GM19467 (cell line): ENCODE data around the gene PXK.

Source experiments
- ATAC-seq: cut with Tn5 transposase; IDR thresholded peaks from one replicate; pipeline ENCODE4 v1.9.1; 2021; ENCODE audit warnings: mild to moderate bottlenecking, moderate library complexity; ENCODE audit not compliant: unreplicated experiment

Gene PXK

DNA sequence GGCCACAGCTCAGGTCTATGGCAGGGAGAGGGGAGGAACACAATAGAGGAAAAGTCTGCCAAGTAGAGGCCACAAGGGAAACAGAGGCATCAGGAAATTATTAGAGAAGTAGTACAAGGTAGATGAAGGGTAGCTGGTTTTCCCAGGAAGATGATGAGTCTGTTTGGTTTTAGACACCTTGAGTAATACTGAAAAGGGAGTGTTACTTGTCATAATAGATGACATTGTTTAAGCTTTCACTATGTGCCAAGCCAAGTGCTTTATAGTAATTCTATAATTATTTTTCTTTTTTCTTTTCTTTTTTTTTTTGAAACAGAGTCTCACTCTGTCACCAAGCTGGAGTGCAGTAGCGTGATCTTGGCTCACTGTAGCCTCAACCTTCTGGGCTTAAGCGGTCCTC lies 13.7 kb downstream of the PXK start:
- ATAC-seq, result no peak

DNA sequence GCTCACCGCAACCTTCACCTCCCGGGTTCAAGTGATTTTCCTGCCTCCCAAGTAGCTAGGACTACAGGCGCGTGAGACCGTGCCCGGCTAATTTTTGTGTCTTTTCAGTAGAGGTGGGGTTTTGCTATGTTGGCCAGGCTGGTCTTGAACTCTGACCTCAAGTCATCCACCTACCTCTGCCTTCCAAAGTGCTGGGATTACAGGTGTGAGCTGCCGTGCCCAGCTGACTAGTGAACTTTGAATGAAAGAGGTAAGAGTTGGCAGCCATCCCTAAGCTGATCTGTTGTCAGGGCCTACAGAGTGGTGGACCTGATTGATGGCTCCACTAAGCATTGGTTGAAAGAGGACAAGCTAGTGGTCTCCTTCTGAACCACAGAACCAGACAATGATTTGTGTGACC lies 15.3 kb downstream of the PXK start:
- ATAC-seq, result no peak

GRCh38 chr3:58349792-58350626 lies 17.3 kb downstream of the PXK start:
- peak; percentile 85 for ATAC-seq

DNA sequence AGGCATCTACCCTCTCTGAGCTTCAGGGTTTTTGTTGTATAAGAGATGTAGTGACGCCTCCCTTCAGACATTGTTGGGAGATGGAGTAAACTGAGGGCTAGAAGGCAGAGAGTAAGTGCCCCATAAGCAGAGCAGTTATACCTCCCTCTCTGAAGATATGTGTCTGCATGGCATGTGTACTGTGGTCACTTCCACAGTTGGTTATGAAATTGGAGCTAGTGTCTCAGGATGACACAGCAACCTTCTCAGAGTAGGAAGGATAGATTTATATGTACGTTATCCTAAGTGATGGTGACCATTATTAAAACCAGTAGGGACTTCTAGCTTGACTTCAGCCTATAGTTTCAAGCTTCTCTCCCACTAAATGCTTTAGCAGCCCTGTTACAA lies 17.9 kb downstream of the PXK start:
- ATAC-seq, result no peak

- ATAC-seq, result no peak
Measured at GRCh38 chr3:58351920-58352319, 19.2 kb downstream of the PXK start.

GRCh38 chr3:58352626-58353025 lies 19.9 kb downstream of the PXK start:
- ATAC-seq, result no peak

GRCh38 chr3:58353722-58354553 lies 21.2 kb downstream of the PXK start:
- no peak for ATAC-seq

GRCh38 chr3:58355179-58355578 lies 22.5 kb downstream of the PXK start:
- ATAC-seq, result no peak

DNA sequence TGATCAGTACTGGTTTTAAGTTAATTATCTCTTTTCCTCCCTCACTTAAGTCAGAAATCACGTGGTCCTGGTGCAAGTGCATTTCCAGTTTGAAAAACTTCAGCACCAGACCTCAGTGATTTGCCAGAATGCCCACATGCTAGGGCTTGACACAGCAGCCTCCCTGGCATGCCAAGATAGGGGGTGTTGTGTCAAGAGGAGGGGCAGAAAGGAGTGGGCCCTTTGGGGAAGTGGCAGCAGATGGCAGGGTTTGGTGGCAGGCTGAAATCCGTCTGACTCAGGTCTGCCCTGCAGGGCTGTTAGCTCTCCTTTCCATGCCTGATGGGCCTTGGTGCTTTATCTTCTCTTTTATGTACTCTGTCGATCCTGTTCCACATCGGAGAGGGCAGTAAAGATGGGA lies 23.4 kb downstream of the PXK start:
- no peak for ATAC-seq

DNA sequence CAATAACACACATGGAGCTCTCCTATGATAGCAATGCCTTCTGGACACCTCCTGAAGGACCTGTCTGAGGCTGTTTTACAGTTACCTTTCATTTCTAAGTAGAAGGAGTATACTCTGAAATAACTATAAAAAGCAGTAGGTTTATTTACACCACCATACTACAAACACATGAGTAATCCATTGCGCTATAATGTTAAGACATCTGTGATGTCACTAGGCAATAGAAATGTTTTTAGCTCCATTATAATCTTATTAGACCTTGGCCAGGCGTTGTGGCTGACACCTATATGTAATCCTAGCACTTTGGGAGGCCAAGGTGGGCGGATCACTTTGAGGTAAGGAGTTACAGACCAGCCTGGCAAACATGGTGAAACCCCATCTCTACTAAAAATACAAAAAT lies 24.7 kb downstream of the PXK start:
- no peak for ATAC-seq

DNA sequence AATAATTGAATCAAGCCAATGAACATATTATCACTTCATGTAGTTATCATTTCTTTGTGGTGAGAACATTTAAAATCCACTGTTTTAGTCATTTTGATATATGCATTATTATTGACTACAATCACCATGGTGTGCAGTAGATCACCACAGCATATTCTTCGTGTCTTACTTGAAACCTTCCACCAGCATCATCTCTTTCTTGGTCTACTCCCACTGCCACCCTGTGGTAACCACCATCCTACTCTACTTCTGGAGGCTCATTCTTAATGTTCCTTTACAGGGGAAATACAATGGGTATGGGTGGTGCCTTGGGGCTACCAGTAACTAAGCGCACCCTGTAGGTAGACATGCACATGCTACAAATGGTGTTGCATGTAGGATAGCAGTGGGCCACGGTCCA lies 25.4 kb downstream of the PXK start:
- no peak for ATAC-seq

DNA sequence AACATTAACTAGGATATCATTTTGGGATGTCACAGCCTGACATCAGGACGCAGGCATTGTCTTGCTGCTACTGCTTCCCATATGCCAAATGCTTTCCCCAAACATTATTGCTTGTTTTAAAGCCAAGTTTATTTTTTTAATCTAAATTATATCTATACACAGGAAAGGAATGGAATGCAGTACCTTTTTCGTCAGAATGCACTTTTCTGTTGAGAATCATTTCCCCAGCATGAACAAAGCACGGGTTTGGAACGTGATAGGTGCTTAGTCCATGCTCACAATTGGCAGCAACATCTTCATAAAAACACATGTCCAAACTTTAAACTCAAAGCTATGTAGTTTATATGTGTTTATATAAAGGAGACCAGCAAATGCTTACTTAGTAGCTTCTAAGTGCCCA lies 26.1 kb downstream of the PXK start:
- no peak for ATAC-seq

DNA sequence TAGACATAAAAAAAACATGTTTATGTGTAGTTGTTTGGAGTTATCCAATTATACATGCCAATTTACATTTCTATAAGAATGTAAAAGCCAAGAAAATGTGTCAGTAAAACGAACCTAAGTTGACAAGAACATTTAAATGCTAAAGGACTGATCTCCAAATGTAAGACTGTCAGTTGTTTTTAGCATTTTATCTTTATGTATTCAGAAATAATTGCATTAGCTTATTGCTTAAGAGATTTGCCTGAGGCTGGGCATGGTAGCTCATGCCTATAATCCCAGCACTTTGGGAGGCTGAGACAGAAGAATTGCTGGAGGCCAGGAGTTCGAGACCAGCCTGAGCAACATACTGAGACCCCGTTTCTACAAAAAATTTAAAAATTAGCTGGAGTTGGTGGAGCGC lies 26.9 kb downstream of the PXK start:
- ATAC-seq, result no peak

DNA sequence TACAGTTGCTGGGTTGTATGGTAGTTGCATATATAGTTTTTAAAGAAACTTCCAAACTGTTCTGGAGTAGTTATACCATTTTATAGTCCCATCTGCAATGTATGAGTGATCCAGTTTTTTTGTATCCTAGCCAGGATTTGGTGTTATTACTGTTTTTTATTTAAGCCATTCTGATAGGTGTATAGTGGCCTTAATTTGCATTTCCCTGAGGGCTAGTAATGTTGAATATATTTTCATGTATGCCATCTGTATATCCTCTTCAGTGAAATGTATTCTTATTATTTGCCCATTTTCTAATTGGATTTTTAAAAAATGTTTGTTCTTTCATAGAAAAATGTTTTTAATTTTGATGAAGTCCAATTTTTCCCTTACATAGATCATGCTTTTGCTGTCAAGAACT lies 29.2 kb downstream of the PXK start:
- no peak for ATAC-seq

DNA sequence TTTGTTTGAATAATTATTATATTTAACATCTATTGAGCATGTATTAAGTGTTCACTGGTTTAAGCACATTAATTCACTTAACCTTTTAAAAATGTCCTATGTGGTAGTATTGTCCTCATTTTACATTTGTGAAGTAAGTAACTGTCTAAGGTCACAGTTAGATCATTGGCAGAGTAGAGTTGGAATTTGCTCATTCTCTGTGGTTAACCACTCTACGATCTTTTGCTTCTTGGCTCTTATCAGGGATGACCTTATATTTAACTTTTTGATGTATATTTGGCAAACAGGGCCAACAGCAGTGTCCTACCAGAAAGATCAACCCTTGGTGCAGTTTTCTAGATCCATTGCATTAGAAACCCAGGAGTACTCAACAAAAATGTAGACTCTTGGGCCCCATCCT lies 34.0 kb downstream of the PXK start:
- ATAC-seq, result no peak

GRCh38 chr3:58369038-58369437 lies 36.3 kb downstream of the PXK start:
- ATAC-seq, result no peak

DNA sequence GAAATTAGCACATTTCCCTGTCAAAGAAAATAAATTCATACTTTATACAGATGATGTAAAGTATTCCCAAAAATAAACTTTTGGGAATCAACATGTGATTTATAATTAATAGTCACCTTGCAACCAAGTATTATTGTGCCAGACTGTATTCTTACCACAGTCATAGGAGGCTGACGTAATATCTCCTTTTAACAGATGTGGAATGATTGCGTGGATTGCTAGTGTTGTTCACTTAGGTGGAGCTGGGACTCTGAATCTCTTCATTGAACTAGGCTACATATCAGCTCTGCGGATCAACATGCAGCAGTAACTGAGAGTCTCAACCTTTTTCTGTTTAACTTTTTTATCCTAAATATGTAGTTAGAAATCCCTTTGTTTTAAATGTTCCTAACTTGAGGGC lies 37.2 kb downstream of the PXK start:
- ATAC-seq, result no peak

- no peak for ATAC-seq
Measured at GRCh38 chr3:58370407-58370806, 37.7 kb downstream of the PXK start.

GRCh38 chr3:58371754-58372153 lies 39.1 kb downstream of the PXK start:
- ATAC-seq, result no peak

DNA sequence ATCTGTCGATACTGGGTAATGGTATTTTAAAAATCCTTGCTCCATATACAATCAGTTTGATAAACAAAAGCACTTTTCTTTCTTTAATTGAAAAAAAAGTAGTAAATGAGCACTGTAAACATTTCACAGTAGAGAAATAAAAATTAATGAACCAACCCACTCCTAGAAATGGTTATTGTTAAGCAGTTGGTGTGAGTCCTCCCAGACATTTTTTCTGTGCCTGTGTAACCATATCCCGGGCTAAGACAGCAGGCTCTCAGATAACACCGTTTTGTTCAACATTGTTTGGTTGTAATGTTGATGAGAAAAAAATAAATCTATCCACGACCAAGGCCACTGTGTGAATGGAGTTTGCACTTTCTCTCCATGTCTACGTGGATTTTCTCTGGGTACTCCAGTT lies 42.6 kb downstream of the PXK start:
- no peak for ATAC-seq

GRCh38 chr3:58377168-58377567 lies 44.5 kb downstream of the PXK start:
- no peak for ATAC-seq

GRCh38 chr3:58377750-58378149 lies 45.1 kb downstream of the PXK start:
- ATAC-seq, result no peak
